Prostate gland (tissue), 2 donors: ENCODE results near the gene CIPC. TPM values are rescaled to one million over a fixed set of nuclear protein-coding genes. Genes with fewer than 3 reads are reported as not detected.

Source experiments
- DNase-seq: peaks from one replicate; pipeline ENCODE4 v3.0.0-alpha.2; 2019; ENCODE audit warnings: low spot score
- H3K27ac ChIP-seq, 2 donors: fragments of 200-600 bp; sonication (generic); 2 replicates each; pipeline ENCODE4 v1.5.1; 2017 to 2019
- H3K27me3 ChIP-seq: fragments of 200-600 bp; sonication (generic); replicated peaks from 2 replicates; pipeline ENCODE4 v1.5.1; 2019; ENCODE audit not compliant: insufficient read depth
- H3K36me3 ChIP-seq, 2 donors: fragments of 200-600 bp; sonication (generic); 1 replicate in 1 of 2; 2 replicates in 1 of 2; pipeline versions ENCODE4 v1.5.1 to v1.8.1; 2017 to 2019
- H3K4me1 ChIP-seq: fragments of 200-600 bp; sonication (generic); replicated peaks from 2 replicates; pipeline ENCODE4 v1.5.1; 2019
- H3K4me3 ChIP-seq, 2 donors: fragments of 200-600 bp; sonication (generic); 2 replicates each; pipeline ENCODE4 v1.5.1; 2017 to 2019
- H3K9me3 ChIP-seq: fragments of 200-600 bp; sonication (generic); 2 replicates; pipeline ENCODE4 v1.5.1; 2017
- POLR2A ChIP-seq: fragments of 450-650 bp; IDR thresholded peaks from one replicate; pipeline ENCODE4 v1.6.1; 2016; ENCODE audit warnings: antibody characterized with exemption, mild to moderate bottlenecking
- POLR2AphosphoS5 ChIP-seq: sonication (generic); formaldehyde crosslinking; IDR thresholded peaks from one replicate; pipeline ENCODE4 v1.6.1; 2017; ENCODE audit warnings: antibody characterized with exemption
- WGBS: methylation state at CpG from one replicate; pipeline ENCODE4 v1.1.5; 2018; 5-methylcytosine and 5-hydroxymethylcytosine counted together
- intact Hi-C: fragments of 100-400 bp; cut with DNase I; formaldehyde crosslinking; loops from one replicate; pipeline ENCODE4 v1.14.2; 2022
- total RNA-seq, 2 donors: library from RNA; depleted of rRNA; stranded (reverse); fragments of >200 nt; gene quantifications; one replicate each; pipeline ENCODE4 v1.1.0, GENCODE V29; 2016
- TF ChIP-seq, protein P1 (sequence below), 4 experiments: fragments of 200-600 bp in 2 of 4; fragments of 450-650 bp in 2 of 4; sonication (generic) in 2 of 4; IDR thresholded peaks; 1 replicate in 3 of 4; 2 replicates in 1 of 4; pipeline ENCODE4 v1.5.1; 2016 to 2019; ENCODE audit warnings: antibody characterized with exemption in 4 of 4, mild to moderate bottlenecking in 2 of 4, moderate library complexity in 2 of 4

Gene CIPC
- total RNA-seq, 2 donors from 2014 or later: 45.1 to 63.3 TPM

DNA sequence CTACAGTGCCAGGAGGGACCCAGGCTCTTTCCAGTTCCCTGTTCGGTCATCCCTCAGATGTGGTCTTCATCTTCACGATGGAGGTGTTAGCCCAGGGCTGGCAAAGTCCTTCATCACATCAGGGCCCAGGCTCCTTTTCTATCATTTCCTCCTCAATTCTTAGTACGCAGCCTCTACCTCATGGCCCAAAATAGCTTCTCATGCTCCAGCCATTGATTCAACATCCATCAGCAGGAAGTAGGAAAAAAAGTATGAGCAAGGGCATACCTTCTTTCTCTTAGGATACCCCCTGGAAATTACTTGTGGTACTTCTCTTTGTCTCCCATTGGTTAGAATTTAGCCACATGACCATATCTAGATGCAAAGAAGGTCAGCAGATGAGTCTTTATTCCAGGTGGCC is 55.7 kb downstream of the CIPC start:
- intact Hi-C loops: loop anchor here (2.0 kb wide), 1 partner anchor 161 kb away; no protein-coding TSS in a partner anchor
- H3K9me3 ChIP-seq: no peaks in the 10 kb centered on the region
- no peaks in the 10 kb centered on the region for H3K36me3 ChIP-seq
- DNase-seq: no peak
- peaks cover 2% of the 10 kb centered on the region for H3K27me3 ChIP-seq
- H3K4me3 ChIP-seq: no peak overlapping the region
- no peak overlapping the region for H3K27ac ChIP-seq
- TF ChIP-seq POLR2A: no peak
- TF ChIP-seq, protein P1, sequence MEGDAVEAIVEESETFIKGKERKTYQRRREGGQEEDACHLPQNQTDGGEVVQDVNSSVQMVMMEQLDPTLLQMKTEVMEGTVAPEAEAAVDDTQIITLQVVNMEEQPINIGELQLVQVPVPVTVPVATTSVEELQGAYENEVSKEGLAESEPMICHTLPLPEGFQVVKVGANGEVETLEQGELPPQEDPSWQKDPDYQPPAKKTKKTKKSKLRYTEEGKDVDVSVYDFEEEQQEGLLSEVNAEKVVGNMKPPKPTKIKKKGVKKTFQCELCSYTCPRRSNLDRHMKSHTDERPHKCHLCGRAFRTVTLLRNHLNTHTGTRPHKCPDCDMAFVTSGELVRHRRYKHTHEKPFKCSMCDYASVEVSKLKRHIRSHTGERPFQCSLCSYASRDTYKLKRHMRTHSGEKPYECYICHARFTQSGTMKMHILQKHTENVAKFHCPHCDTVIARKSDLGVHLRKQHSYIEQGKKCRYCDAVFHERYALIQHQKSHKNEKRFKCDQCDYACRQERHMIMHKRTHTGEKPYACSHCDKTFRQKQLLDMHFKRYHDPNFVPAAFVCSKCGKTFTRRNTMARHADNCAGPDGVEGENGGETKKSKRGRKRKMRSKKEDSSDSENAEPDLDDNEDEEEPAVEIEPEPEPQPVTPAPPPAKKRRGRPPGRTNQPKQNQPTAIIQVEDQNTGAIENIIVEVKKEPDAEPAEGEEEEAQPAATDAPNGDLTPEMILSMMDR (IDR thresholded peaks at IDR 0.05): no peak
- TF ChIP-seq POLR2AphosphoS5: no peak
- no peaks in the 10 kb centered on the region for H3K4me1 ChIP-seq
- 96% methylated on average over 3 of the region's 3 CpGs for WGBS

DNA sequence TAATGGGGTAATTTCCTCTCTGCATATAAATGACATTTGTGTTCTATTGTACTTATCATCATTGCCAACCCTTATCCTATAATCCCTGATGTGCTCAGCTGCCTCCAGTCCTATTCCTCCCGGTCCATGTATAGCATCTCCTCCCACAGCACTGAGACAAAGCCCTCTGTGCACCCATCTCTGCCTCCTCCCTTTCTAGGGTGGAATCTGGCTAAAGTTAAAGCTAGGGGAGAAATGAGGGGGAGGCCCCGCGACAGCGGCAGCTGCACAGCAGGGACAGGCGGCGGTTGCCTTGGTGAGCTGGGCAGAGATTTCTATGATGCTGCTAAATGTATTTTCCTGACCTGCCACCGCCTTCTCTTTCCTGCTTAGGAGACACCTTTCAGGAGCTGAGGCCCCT is 56.4 kb downstream of the CIPC start:
- H3K27me3 ChIP-seq: peaks cover 2% of the 10 kb centered on the region
- no peak for DNase-seq
- H3K27ac ChIP-seq: no peak overlapping the region
- H3K9me3 ChIP-seq: no peaks in the 10 kb centered on the region
- H3K4me3 ChIP-seq: no peak overlapping the region
- 46% methylated on average over 7 of the region's 7 CpGs for WGBS
- no peaks in the 10 kb centered on the region for H3K4me1 ChIP-seq
- TF ChIP-seq POLR2AphosphoS5 (no peak), POLR2A (no peak)
- TF ChIP-seq, protein P1 (IDR thresholded peaks at IDR 0.05): no peak
- no peaks in the 10 kb centered on the region for H3K36me3 ChIP-seq
- intact Hi-C loops: loop anchor here (2.0 kb wide), 1 partner anchor 160 kb away; no protein-coding TSS in a partner anchor

DNA sequence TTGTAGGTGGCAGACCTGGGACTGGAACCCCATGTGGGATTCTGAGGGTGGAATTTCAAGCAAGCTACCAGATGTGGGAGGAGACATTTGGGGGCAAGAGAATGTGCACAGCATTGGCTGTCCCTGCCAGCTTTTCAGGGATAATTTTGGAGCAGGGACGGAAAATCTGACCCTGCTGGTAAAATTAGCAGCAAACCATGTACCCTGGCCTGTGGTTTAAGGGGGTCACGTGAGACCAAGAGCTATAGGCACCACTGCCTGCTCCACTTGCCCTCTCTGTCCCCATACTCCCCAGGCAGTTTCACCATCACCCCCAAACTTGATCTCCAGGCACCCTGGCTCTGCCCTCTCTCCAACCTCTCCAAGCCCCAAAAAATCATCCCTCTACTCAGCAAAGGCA is 57.0 kb downstream of the CIPC start:
- intact Hi-C loops: loop anchor here (2.0 to 5.0 kb wide), 2 partner anchors 160 to 302 kb away; partner anchors contain the start of genes AHSA1 and VIPAS39
- Histone ChIP-seq H3K4me1 (no peaks in the 10 kb centered on the region), H3K4me3 (no peak overlapping the region), H3K9me3 (no peaks in the 10 kb centered on the region), H3K36me3 (no peaks in the 10 kb centered on the region), H3K27me3 (peaks cover 2% of the 10 kb centered on the region), H3K27ac (no peak overlapping the region)
- TF ChIP-seq, protein P1 (IDR thresholded peaks at IDR 0.05): no peak
- TF ChIP-seq POLR2A: no peak
- no peak for TF ChIP-seq POLR2AphosphoS5
- WGBS: 73% methylated on average over 2 of the region's 2 CpGs
- DNase-seq: no peak

DNA sequence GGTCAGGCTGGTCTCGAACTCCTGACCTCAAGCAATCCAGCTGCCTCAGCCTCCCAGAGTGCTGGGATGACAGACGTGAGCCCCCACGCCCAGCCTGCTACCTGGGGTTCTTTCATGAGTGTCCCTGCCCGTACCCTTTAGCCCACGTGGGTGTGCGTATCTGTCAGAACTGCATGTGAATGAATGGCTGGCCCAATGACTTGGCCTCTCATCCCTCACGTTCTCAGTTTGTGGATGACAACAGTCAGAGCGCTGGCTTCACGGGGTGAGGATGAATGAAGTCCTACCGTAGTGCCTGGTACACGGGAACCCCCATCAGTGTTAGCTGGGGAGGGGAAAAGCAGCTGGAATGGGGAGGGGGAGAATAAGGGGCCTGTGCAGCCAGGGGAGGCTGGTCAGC is 59.7 kb downstream of the CIPC start:
- peaks cover 2% of the 10 kb centered on the region for H3K27me3 ChIP-seq
- no peaks in the 10 kb centered on the region for H3K36me3 ChIP-seq
- no peak for DNase-seq
- no peak overlapping the region for H3K4me3 ChIP-seq
- intact Hi-C loops: loop anchor here (5.0 kb wide), 1 partner anchor 300 kb away; the partner anchor contains the start of genes AHSA1 and VIPAS39
- no peak overlapping the region for H3K27ac ChIP-seq
- TF ChIP-seq, protein P1 (IDR thresholded peaks at IDR 0.05): no peak
- TF ChIP-seq POLR2A: no peak
- TF ChIP-seq POLR2AphosphoS5: no peak
- no peaks in the 10 kb centered on the region for H3K9me3 ChIP-seq
- 55% methylated on average over 11 of the region's 11 CpGs for WGBS
- no peaks in the 10 kb centered on the region for H3K4me1 ChIP-seq

DNA sequence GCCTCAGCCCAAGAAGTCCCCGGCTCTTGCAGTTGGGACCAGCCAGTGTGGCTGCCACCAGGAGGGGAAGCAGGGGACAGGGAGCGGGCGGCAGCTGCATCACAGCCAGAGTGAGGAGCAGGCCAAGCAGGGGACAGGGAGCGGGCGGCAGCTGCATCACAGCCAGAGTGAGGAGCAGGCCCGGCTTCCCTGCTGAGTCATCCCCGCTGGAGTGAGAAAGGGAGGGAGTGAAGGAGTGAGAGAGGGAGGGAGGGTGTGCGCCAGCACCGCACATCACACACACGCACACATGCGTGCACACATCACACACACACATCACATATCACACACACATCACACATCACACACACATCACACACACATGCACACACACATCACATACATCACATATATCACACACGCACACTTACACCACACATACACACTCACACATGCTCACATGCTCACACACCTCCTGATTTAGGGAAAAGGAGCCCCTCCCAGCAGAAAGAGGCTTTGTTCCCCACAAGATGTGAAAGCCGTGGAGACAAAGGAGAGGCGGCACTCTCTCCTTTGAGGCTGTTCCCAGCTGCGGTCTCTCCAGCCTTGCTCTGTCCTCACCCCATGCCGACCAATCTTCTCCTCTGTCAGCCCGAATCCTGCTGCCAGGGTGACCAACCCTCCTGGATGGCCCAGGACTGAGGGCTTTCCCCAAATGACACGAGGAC is 60.3 kb downstream of the CIPC start:
- Histone ChIP-seq H3K9me3 (no peaks in the 10 kb centered on the region), H3K36me3 (no peaks in the 10 kb centered on the region), H3K4me1 (no peaks in the 10 kb centered on the region), H3K4me3 (no peak overlapping the region), H3K27ac (no peak overlapping the region), H3K27me3 (peaks cover 2% of the 10 kb centered on the region)
- no peak for DNase-seq
- WGBS: 6% methylated on average over 18 of the region's 18 CpGs
- intact Hi-C loops: loop anchor here (5.0 kb wide), 1 partner anchor 299 kb away; the partner anchor contains the start of genes AHSA1 and VIPAS39
- TF ChIP-seq POLR2AphosphoS5 (no peak), POLR2A (no peak)
- TF ChIP-seq, protein P1 (IDR thresholded peaks at IDR 0.05): no peak
